Measurements from ENCODE around the gene PPP4R4. TPM values are rescaled to one million over a fixed set of nuclear protein-coding genes. Genes with fewer than 3 reads are reported as not detected.

Gene PPP4R4
- total and polyA plus RNA-seq, 8 donors = 0.43 to 3.7 (median 0.62) TPM

DNA sequence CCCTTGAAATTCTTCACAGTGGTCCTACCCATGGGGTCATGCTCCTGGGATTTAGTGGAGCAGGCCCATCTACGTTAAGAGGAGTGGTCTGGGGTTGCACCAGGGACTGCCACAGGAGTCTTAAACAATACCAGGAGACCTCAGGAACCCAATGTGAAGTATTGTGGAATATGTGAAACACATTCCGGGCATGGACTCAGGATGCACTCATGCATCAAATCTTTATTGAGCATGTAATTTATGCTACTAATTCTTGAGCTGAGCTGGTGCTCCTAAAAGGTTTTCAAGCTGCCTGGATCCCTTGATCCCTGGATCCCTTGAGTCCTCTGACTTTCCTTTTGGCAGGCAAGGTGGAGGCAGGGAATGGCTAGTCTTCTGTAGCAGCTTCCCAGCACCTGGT lies 110.1 kb downstream of the PPP4R4 start:
- intact Hi-C loops (cut with DNase I) = no loop called here
- Histone ChIP-seq H3K4me1 (no peaks in the 10 kb centered on the region), H3K27ac (no peak overlapping the region), H3K27me3 (no peaks in the 10 kb centered on the region), H3K36me3 (no peaks in the 10 kb centered on the region), H3K4me3 (no peak overlapping the region), H3K9me3 (no peaks in the 10 kb centered on the region)
- ATAC-seq (no peak), DNase-seq (no peak)
- TF ChIP-seq CTCF (IDR thresholded peaks at IDR 0.05) = no peak

DNA sequence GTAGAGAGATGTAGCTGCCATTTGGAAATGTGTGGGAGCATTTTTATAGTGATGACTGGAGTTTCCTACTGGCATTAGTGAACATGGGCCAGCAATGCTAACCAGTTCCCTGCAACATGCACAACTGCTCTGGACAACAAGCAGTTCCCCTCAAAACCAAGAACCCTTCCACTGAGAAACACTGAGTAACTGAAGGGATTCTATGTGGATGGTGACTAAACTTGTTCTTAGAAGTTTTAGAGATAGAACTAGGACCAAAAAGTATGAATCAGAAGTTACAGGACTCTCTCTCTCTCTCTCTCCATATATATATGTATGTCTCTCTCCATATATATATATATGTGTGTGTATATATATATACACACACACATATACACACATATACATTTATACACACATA lies 111.0 kb downstream of the PPP4R4 start:
- Histone ChIP-seq H3K4me1 (no peaks in the 10 kb centered on the region), H3K27ac (no peak overlapping the region), H3K9me3 (no peaks in the 10 kb centered on the region), H3K4me3 (no peak overlapping the region), H3K27me3 (no peaks in the 10 kb centered on the region), H3K36me3 (no peaks in the 10 kb centered on the region)
- DNase-seq (no peak), ATAC-seq (no peak)
- intact Hi-C loops (cut with DNase I) = no loop called here
- no peak for TF ChIP-seq CTCF (IDR thresholded peaks at IDR 0.05)

- Histone ChIP-seq H3K4me1 (no peaks in the 10 kb centered on the region), H3K27me3 (no peaks in the 10 kb centered on the region), H3K27ac (no peak overlapping the region), H3K4me3 (no peak overlapping the region), H3K36me3 (no peaks in the 10 kb centered on the region), H3K9me3 (no peaks in the 10 kb centered on the region)
- intact Hi-C loops (cut with DNase I) = no loop called here
- ATAC-seq (no peak), DNase-seq (no peak)
- no peak for TF ChIP-seq CTCF (IDR thresholded peaks at IDR 0.05)
These were observed 114.7 kb downstream of the PPP4R4 start for GRCh38 chr14:94288610-94289465.

DNA sequence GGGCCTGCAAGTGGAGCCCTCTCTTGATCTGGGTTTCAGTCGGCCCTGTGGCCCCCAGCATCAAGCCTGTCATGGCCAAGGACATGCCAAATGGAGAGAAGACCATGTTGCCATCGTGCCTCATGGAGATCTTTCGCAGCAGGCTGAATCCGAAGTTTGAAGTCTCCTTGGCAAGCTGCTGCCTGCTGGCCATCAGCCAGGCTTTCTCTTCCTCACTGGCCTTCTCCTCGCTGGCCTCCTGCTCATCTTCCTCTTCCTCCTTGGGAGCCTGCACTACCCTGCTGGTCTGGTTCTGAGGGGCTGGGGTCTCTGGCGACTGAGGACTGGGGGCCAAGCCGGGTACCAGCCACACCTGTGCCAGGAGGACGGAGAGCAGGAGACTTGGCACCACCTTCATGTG lies 116.1 kb downstream of the PPP4R4 start:
- Histone ChIP-seq H3K4me3 (no peak overlapping the region), H3K36me3 (no peaks in the 10 kb centered on the region), H3K9me3 (no peaks in the 10 kb centered on the region), H3K4me1 (no peaks in the 10 kb centered on the region), H3K27ac (no peak overlapping the region), H3K27me3 (peaks cover 0 to 1% of the 10 kb centered on the region in 2 donors)
- TF ChIP-seq CTCF (IDR thresholded peaks at IDR 0.05) = no peak
- ATAC-seq (no peak), DNase-seq (no peak)
- intact Hi-C loops (cut with DNase I) = no loop called here

- TF ChIP-seq CTCF (IDR thresholded peaks at IDR 0.05) = no peak
- ATAC-seq (no peak), DNase-seq (no peak)
- no peaks in the 10 kb centered on the region for H3K4me1 ChIP-seq
- H3K27ac ChIP-seq = no peak overlapping the region
- H3K36me3 ChIP-seq = no peaks in the 10 kb centered on the region
- no peaks in the 10 kb centered on the region for H3K9me3 ChIP-seq
- intact Hi-C loops (cut with DNase I) = no loop called here
- H3K4me3 ChIP-seq = no peak overlapping the region
- H3K27me3 ChIP-seq = peaks cover 0 to 5% of the 10 kb centered on the region in 2 donors
These were observed 117.2 kb downstream of the PPP4R4 start for GRCh38 chr14:94291159-94291905.
